Stimulated activated CD8-positive, alpha-beta memory T cell treated with anti-CD3 and anti-CD28 coated beads, Interleukin-12 subunit alpha, Interleukin-12 subunit beta, amount 100 ng/mL, for 4 hours (primary cell): ENCODE results near the gene DRAXIN.

ENCODE experiments used
- DNase-seq: peaks from one replicate; pipeline ENCODE4 v3.0.0-alpha.2; 2020; ENCODE audit warnings: low read depth

DRAXIN gene

GRCh38 chr1:11712285-11712684 lies 20.8 kb downstream of the DRAXIN start:
- DNase-seq = no peak

- no peak for DNase-seq
Observed at GRCh38 chr1:11713095-11713494, 21.6 kb downstream of the DRAXIN start.

DNA sequence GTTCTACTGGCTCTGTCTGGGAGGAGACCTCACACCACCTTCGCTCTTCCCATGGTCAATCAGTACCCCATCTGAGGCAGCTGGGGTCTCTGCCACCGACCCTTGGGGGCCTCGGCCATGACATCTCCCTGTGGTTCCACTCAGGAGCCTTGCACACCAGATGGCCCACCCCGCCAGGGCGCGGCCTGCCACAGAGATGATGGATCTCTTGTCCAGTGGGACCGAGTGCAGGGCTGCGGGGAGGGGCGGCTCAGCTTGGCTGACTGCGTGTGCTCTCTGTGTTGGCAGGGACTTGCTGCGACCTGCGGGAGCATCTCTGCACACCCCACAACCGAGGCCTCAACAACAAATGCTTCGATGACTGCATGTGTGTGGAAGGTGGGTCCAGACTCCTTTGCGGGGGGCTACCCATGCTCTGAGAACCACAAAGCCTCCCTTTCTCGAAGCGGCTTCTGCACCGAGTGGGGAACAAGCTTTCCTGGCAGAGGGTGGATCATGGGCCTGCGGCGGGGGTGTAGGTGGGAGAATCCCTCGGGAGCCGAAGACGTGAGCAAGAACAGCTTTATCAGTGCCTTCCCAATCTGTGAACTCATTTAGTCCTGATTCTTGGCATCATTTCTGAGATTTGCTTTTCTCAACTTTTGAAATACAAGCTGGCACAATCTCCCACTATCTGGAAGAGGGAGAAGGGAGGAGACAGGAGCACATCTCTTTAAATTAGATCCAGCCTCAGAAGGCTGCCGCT lies 23.5 kb downstream of the DRAXIN start:
- no peak for DNase-seq

GRCh38 chr1:11719313-11720032 lies 28.0 kb downstream of the DRAXIN start:
- DNase-seq = peak; percentile 72

- DNase-seq = no peak
Observed at GRCh38 chr1:11720033-11720376, 28.5 kb downstream of the DRAXIN start.

DNA sequence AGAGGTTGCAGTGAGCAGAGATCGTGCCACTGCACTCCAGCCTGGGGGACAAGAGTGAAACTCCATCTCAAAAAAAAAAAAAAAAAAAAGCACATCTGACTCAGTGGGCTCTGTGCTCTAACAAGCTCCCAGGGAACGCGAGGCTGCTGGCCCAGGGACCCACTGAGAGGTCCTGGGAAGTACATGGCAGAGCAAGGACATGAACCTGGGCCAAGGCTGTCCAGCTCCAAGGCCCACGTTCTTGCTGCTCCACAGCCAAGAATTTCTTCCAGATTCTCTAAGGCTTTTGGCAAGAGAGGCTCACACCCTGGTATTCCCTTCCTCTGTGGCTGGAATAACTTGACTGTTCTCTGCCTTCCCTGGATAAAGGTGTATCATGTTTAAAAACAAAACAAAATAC lies 29.0 kb downstream of the DRAXIN start:
- DNase-seq = no peak

DNA sequence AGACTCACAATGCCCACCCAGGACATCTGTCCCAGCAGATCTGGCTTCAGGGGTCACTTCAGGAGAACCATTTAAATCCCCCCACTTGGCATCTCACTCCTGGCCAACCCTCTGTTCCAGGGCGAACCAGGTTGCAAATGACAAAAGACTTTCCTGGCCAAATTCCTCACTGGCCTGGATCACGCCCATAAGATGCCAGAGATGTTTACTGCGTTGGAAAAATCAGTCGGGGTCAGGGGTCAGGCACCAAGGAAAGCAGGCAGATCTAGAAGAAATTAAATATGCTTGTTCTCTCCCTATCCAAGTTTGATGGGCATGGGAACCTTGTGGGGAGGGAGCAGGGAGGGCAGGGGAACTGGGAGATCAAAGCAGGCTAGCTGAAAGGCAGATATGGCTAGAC lies 29.8 kb downstream of the DRAXIN start:
- DNase-seq = no peak

GRCh38 chr1:11722538-11722937 lies 31.0 kb downstream of the DRAXIN start:
- no peak for DNase-seq

DNA sequence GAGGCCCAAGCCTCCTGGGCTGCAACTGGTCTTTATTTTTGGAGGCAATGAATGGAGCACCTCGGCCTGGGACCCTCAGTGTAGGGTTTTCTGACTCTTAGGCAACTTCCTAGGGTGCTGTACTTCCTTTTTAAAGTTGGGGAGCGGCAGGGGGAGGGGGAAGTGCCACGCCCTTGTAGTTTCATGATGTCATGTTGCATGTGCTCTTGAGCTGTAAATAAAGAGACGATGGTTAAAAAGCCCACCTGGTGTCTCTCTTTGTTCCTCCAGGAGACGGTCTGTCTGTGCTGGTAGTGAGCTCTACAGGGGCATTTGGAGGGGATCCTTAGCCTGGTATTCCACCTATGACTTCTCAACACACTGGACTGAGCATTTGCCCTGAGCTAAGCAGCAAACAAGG lies 34.1 kb downstream of the DRAXIN start:
- no peak for DNase-seq

- no peak for DNase-seq
Observed at GRCh38 chr1:11727119-11727518, 35.6 kb downstream of the DRAXIN start.

GRCh38 chr1:11728126-11728806 lies 36.8 kb downstream of the DRAXIN start:
- no peak for DNase-seq

DNA sequence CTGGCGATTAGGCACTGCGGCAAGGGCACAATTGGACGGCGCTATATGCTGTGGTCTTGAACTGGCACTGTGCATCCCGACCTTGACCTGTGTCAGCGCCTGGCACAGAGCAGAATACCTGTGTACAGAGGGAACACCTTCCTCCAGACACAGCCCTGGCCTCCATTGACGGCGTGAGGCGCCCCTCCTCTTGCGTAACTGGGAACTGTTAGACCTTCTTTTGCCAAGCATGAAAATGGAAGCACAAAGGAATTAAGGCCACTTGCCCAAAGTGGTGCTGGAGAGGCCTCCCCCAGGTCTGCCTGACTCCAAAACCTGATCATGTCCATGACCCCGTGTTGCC lies 37.6 kb downstream of the DRAXIN start:
- no peak for DNase-seq

- no peak for DNase-seq
Observed at GRCh38 chr1:11729498-11730428, 38.3 kb downstream of the DRAXIN start.

DNA sequence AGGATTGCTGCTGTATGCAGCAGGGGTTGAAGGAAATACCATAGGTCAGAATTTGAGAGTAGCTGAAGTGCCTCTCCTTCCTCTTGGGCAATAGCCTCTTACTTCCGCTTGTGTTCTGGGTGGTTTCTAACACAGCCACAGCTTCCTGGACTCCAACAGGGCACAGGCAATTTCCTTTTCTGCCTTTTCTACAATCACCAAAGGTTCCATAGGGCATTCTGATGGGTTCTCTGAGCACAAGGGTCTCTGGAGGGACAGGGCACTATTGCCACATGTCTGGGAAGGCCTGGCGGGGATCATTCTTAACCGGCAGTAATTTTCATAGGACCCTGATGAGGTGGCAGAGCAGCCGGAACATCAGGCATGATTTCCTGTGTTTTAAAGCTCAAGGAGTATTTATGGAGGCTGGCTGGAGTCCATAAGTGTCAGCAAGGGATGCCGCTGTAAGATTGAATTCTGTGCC lies 39.0 kb downstream of the DRAXIN start:
- no peak for DNase-seq

DNA sequence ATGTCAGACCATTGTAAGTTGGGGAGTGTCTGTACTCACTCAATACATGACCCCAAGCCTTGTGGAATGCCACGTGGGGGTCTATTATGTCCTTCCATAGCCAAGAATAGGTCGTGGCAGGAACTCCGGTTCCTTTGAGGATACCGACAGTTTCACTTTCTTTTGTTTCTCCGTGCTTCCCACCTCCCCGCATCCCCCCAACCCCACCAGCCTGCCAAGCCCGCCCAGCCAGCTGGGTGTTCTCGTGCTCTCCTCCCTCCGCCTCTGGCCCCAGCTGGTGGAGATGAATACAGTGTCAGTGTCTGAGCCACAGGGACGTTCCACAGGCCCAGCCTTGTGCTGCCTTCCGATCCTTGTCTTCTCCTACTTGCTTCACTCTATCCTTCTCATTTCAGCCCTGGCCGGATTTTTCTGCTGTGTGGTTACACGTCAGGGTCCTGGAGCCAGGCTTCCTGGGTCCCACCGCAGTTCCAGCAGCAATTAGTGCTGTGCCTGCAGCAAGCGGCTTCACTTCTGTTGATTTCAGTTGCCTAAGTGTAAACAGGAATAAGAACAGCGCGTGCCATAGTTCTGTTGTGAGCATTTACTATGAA lies 40.3 kb downstream of the DRAXIN start:
- DNase-seq = no peak

GRCh38 chr1:11733306-11733705 lies 41.8 kb downstream of the DRAXIN start:
- no peak for DNase-seq

DNA sequence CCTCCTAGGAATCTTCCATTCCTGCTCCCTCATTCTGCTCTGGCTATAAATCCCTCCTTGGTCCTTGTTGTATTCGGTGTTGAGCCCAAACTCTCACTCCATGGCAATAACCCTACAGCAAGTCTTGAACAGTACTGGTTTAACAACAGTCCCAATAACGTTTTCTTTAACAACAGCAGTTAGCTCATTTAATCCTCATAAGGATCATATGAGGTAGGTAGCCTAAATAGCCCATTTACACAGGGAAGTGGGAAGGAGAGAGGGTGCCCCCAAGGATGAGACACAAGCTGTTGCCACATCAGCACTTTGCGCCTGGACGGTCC lies 44.0 kb downstream of the DRAXIN start:
- DNase-seq = no peak

GRCh38 chr1:11735854-11736745 lies 44.6 kb downstream of the DRAXIN start, which contains the start of gene AGTRAP:
Gene AGTRAP (plus strand): TSS chr1:11736136. CDS start chr1:11736209, 73 bp downstream.
- DNase-seq = peak; percentile 72

GRCh38 chr1:11736746-11737639 lies 45.5 kb downstream of the DRAXIN start:
- no peak for DNase-seq

DNA sequence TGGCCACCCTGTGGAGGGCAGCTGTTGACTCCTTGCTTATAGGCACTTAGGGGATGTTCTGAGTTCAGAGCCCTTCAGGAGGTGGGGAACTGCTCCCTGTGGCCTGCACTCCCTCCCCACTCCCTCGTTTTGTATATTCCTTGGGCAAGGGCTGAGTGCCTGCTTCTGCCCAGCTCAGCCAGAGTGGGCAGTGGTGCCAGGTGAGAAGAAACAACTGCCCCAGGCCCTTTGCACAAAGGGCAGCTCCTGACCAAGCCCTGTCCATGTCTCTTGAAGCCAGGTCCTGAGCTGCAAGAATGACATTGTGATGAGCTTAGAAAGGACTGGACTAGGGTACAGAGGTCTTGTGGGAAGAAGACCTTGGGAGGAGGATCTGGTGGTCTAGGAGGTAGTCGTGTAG lies 46.6 kb downstream of the DRAXIN start:
- DNase-seq = no peak
